Gastrocnemius medialis (tissue), 4 donors: ENCODE data around the gene RPL19. TPM values are rescaled to one million over a fixed set of nuclear protein-coding genes. Genes with fewer than 3 reads are reported as not detected.
A peak's percentile ranks its signal among the peaks of the same experiment; 100 is the strongest.

Experiments
- ATAC-seq, 2 donors: fragments of 150-250 bp; one replicate each; pipeline ENCODE4 v1.9.1; 2016
- DNase-seq, 2 donors: peaks; one replicate each; pipeline ENCODE4 v3.0.0-alpha.2; 2019
- H3K27ac ChIP-seq, 4 donors: fragments of 200-600 bp; sonication (generic); 1 replicate in 1 of 4; 2 replicates in 3 of 4; pipeline ENCODE4 v1.5.1; 2016 to 2018; ENCODE audit warnings: mild to moderate bottlenecking in 2 of 4, moderate library complexity in 1 of 4
- H3K27me3 ChIP-seq, 3 donors: fragments of 200-600 bp; sonication (generic) in 2 of 3; 1 replicate in 1 of 3; 2 replicates in 2 of 3; pipeline versions ENCODE4 v1.5.1 to v1.6.0; 2016 to 2019; ENCODE audit warnings: mild to moderate bottlenecking in 1 of 3, moderate library complexity in 1 of 3
- H3K36me3 ChIP-seq, 2 donors: fragments of 200-600 bp; sonication (generic) in 1 of 2; one replicate each; pipeline ENCODE4 v1.5.1; 2017 to 2018
- H3K4me1 ChIP-seq, 2 donors: fragments of 200-600 bp; sonication (generic) in 1 of 2; one replicate each; pipeline ENCODE4 v1.5.1; 2016 to 2017; ENCODE audit warnings: mild to moderate bottlenecking in 2 of 2
- H3K4me3 ChIP-seq, 4 donors: fragments of 200-600 bp; sonication (generic) in 3 of 4; 1 replicate in 1 of 4; 2 replicates in 3 of 4; pipeline ENCODE4 v1.5.1; 2016 to 2019; ENCODE audit warnings: mild to moderate bottlenecking in 2 of 4
- H3K9me3 ChIP-seq, 3 donors: fragments of 200-600 bp; sonication (generic) in 2 of 3; 1 replicate in 1 of 3; 2 replicates in 2 of 3; pipeline ENCODE4 v1.5.1; 2016 to 2019
- POLR2A ChIP-seq, 2 donors: fragments of 450-650 bp; IDR thresholded peaks; one replicate each; pipeline ENCODE4 v1.6.1; 2017; ENCODE audit warnings: antibody characterized with exemption in 2 of 2, mild to moderate bottlenecking in 2 of 2, moderate library complexity in 2 of 2
- in situ Hi-C, 4 donors: fragments of 200-750 bp; cut with MboI; loops; one replicate each; pipeline versions ENCODE4 v1.15.0 to v1.8.0; 2017; ENCODE audit warnings: low sequenced_read_pairs in 4 of 4
- intact Hi-C: fragments of 100-400 bp; cut with DNase I; formaldehyde crosslinking; loops from one replicate; pipeline ENCODE4 v1.15.1; 2023; ENCODE audit warnings: low total_unique reads
- total RNA-seq, 4 donors: library from RNA; depleted of rRNA; stranded (reverse); fragments of >200 nt; gene quantifications; one replicate each; pipeline versions ENCODE4 v1.1.0 to v1.2.3, GENCODE V29; 2016
- TF ChIP-seq, protein P1 (sequence below), 5 experiments: fragments of 450-650 bp in 3 of 5; fragments of 200-600 bp in 2 of 5; sonication (generic) in 2 of 5; IDR thresholded peaks in 4 of 5; conservative IDR thresholded peaks in 1 of 5; 1 replicate in 4 of 5; 2 replicates in 1 of 5; pipeline ENCODE4 v1.5.1; 2016 to 2019; ENCODE audit warnings: antibody characterized with exemption in 5 of 5, mild to moderate bottlenecking in 3 of 5, moderate library complexity in 3 of 5

The RPL19 gene
- total RNA-seq, 4 donors from 2014 or later = 1,960 to 2,584 (median 2,358) TPM

DNA sequence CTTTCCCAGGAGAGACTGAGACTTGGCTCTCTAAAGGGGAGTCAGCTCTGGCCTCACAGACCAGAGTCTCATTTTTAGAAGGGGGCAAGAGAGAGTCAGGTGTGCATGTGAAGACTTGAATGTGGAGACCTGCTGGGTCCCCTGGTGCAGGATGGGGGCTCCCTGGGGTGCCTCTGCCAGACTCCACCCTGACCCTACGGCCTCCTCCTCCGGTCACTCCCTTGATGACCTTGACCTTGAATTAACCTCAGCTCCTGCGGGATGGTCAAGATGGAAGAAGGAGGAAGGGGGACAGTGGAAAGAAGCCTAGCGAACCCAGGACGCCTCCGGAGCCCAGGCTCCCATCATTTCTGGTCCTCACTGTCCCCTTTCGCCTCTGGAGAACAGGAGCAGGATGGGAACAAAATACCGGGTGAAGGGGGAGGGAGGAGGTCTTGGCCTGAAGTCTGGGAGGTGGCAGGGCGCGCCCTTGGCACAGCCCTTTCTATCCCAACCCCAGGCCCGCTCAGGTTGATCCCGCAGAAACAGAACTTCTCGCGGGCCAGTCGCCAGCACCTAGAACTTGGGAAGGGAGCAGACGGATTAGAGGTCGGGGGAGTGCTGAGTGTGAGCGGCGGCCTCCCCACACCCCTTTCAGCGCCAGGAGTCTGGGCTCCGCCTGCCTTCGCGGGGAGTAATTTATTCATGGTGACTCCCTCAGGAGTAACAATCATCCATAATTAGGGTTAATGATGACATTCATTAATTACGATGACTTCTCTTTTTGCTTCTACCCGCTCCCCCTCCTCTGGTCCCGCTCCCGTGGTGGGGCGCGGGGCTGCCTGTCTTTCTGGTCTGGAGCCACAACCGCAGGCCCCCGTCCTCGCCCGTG, 24.1 kb downstream of the RPL19 start:
- no peak for DNase-seq
- H3K4me1 ChIP-seq = peaks cover 31 to 34% of the 10 kb centered on the region in 2 donors
- TF ChIP-seq, protein P1, sequence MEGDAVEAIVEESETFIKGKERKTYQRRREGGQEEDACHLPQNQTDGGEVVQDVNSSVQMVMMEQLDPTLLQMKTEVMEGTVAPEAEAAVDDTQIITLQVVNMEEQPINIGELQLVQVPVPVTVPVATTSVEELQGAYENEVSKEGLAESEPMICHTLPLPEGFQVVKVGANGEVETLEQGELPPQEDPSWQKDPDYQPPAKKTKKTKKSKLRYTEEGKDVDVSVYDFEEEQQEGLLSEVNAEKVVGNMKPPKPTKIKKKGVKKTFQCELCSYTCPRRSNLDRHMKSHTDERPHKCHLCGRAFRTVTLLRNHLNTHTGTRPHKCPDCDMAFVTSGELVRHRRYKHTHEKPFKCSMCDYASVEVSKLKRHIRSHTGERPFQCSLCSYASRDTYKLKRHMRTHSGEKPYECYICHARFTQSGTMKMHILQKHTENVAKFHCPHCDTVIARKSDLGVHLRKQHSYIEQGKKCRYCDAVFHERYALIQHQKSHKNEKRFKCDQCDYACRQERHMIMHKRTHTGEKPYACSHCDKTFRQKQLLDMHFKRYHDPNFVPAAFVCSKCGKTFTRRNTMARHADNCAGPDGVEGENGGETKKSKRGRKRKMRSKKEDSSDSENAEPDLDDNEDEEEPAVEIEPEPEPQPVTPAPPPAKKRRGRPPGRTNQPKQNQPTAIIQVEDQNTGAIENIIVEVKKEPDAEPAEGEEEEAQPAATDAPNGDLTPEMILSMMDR (IDR thresholded peaks at IDR 0.05 in 4 of 5, conservative IDR thresholded peaks at IDR 0.05 in 1 of 5) = no peak
- no peak for TF ChIP-seq POLR2A (IDR thresholded peaks at IDR 0.05)
- peaks cover 12 to 23% (median 16%) of the 10 kb centered on the region in 3 donors for H3K27me3 ChIP-seq
- no peaks in the 10 kb centered on the region for H3K9me3 ChIP-seq
- H3K36me3 ChIP-seq = no peaks in the 10 kb centered on the region
- in situ Hi-C loops (no loop called here), intact Hi-C loops (no loop called here)
- peak overlapping the region in 3 of 4 donors; percentile 46 to 51 (median 48) for H3K4me3 ChIP-seq
- no peak overlapping the region for H3K27ac ChIP-seq
- no peak for ATAC-seq

DNA sequence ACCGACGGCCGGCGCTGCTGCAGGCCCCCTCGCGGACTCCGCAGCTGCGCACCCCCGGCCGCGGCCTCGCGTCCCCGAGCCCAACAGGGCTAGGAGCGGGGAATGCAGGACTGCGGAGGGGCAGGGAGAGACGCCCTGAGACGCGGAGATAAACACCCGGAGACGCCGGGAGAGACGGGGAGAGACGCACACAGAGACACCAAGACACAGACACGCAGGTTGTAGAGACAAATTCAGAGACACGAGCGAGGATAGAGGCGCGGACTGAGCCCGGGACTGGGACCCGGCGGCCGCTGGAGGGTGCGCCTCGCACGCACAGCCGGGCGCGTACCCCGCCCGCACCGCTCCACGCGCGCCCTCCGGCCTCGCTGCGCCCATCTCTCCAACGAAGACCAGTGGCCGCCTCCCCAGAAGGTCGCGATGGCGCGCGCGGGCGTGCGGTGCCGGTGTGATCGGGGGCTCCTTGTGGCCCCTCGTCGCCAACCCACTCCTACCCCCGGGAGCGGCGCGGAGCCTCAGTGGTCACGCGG, 24.8 kb downstream of the RPL19 start:
- ATAC-seq (no peak), DNase-seq (no peak)
- in situ Hi-C loops (no loop called here), intact Hi-C loops (no loop called here)
- TF ChIP-seq, protein P1 (IDR thresholded peaks at IDR 0.05 in 4 of 5, conservative IDR thresholded peaks at IDR 0.05 in 1 of 5) = no peak
- no peak for TF ChIP-seq POLR2A (IDR thresholded peaks at IDR 0.05)
- Histone ChIP-seq H3K36me3 (no peaks in the 10 kb centered on the region), H3K4me3 (peak overlapping the region; percentile 36 to 51 (median 47)), H3K27ac (no peak overlapping the region), H3K27me3 (peaks cover 12 to 23% (median 16%) of the 10 kb centered on the region in 3 donors), H3K9me3 (no peaks in the 10 kb centered on the region), H3K4me1 (peaks cover 24 to 31% of the 10 kb centered on the region in 2 donors)

DNA sequence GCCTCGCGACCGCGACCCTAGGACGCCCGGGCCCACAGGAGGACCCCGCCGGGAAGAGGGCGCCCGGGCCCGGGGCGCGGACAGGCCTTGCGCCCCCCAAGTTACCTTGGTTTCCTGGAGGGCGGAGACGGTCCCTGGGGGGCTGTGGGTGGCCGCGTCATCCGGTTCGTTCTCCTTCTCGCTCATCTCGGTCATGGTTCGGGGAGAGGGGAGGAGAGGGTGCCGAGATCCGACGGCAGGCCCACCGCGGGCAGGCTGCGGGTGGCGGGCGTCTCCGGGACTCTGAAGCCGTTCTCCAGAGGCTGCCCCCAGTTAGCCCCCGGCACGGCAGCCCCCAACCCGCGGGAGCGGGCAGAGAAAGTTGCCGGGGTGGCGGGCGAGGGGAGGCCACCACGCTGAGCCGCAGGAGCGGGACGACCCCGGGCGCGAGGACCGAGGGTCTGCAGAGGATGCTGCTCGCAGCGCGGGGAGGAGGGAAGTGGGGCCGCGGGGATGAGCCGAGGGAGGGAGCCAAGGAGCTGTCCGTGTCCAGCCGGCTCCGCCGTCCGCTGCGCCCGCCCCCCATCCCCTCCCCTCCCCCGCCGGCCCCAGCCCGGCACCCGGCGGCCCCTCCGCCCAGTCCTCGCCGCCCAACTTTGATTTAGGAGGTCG, 25.4 kb downstream of the RPL19 start, which contains the start of gene STAC2:
TSS of gene STAC2 (minus strand) at position 638 of the 651 bp plus-strand sequence. CDS start at position 195, 443 bp downstream.
- peaks cover 12 to 23% (median 16%) of the 10 kb centered on the region in 3 donors for H3K27me3 ChIP-seq
- peak within 1 kb of the TSS; percentile 36 to 51 (median 47) for H3K4me3 ChIP-seq
- no peak for DNase-seq
- H3K36me3 ChIP-seq = no peaks in the 10 kb centered on the region
- no peak within 1 kb of the TSS for H3K27ac ChIP-seq
- TF ChIP-seq, protein P1 (IDR thresholded peaks at IDR 0.05 in 4 of 5, conservative IDR thresholded peaks at IDR 0.05 in 1 of 5) = no peak
- no peak for TF ChIP-seq POLR2A (IDR thresholded peaks at IDR 0.05)
- H3K9me3 ChIP-seq = no peaks in the 10 kb centered on the region
- peaks cover 22 to 26% of the 10 kb centered on the region in 2 donors for H3K4me1 ChIP-seq
- intact Hi-C loops (no loop called here), in situ Hi-C loops (no loop called here)
- ATAC-seq = no peak

DNA sequence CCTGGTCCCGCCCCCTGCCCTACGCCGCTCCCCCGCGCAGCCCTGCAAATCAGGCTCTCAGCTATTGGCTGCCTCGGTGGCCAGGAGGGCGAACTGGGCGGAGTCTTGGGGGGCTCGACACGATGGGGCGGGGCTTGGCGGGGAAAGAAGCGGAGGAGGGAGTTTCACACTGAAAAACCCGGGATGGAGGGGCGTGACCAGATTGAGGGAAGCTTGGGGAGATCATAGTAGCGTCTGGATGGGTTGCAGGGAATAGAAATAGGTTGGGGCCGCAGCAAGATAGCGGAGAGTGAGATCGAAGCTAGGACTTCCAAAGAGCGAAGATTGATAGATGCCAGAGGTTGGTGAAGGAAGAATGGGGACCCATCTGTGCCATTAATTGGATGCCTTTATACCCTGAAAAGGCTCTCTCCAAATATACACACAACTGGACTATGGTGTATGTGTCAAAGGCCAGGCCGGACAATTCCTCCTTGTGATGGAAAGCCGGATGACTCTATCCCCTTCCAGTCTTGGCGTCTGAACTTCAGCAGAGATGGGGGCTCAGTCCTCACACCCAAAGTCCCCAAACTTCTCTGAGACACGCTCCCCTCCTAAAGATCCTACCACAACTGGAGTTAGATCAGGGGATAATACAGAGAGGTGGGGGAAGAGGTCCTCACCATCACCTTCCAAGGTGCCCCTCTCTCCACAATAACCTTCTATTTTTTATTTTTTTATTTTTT, 26.0 kb downstream of the RPL19 start:
- no peaks in the 10 kb centered on the region for H3K9me3 ChIP-seq
- ATAC-seq = no peak
- H3K27me3 ChIP-seq = peaks cover 12 to 23% (median 16%) of the 10 kb centered on the region in 3 donors
- no peak for DNase-seq
- no peak overlapping the region for H3K27ac ChIP-seq
- intact Hi-C loops = loop anchor here (2.0 kb wide), 1 partner anchor 13 kb away; no protein-coding TSS in a partner anchor
- peaks cover 22 to 26% of the 10 kb centered on the region in 2 donors for H3K4me1 ChIP-seq
- TF ChIP-seq, protein P1 (IDR thresholded peaks at IDR 0.05 in 4 of 5, conservative IDR thresholded peaks at IDR 0.05 in 1 of 5) = no peak
- no peak for TF ChIP-seq POLR2A (IDR thresholded peaks at IDR 0.05)
- peak overlapping the region; percentile 36 to 51 (median 47) for H3K4me3 ChIP-seq
- in situ Hi-C loops = no loop called here
- H3K36me3 ChIP-seq = no peaks in the 10 kb centered on the region
